Suprapubic skin (tissue), 4 donors: ENCODE data around the gene NCF4. TPM values are rescaled to one million over a fixed set of nuclear protein-coding genes. Genes with fewer than 3 reads are reported as not detected.

Source experiments
- DNase-seq, 2 donors: peaks; one replicate each; pipeline ENCODE4 v3.0.0-alpha.2; 2019; ENCODE audit warnings: low spot score in 2 of 2
- H3K27ac ChIP-seq: fragments of 200-600 bp; sonication (generic); one replicate; pipeline ENCODE4 v1.5.1; 2019
- H3K27me3 ChIP-seq: fragments of 200-600 bp; sonication (generic); one replicate; pipeline ENCODE4 v1.5.1; 2019
- H3K36me3 ChIP-seq: fragments of 200-600 bp; sonication (generic); one replicate; pipeline ENCODE4 v1.5.1; 2019
- H3K4me1 ChIP-seq: fragments of 200-600 bp; sonication (generic); one replicate; pipeline ENCODE4 v1.5.1; 2019
- H3K4me3 ChIP-seq: fragments of 200-600 bp; sonication (generic); one replicate; pipeline ENCODE4 v1.5.1; 2019; ENCODE audit warnings: mild to moderate bottlenecking
- H3K9me3 ChIP-seq: fragments of 200-600 bp; sonication (generic); one replicate; pipeline ENCODE4 v1.5.1; 2019
- CTCF ChIP-seq, 2 donors: fragments of 200-600 bp in 1 of 2; fragments of 450-650 bp in 1 of 2; sonication (generic) in 1 of 2; IDR thresholded peaks; one replicate each; pipeline ENCODE4 v1.5.1; 2016 to 2019; ENCODE audit warnings: antibody characterized with exemption in 2 of 2, mild to moderate bottlenecking in 1 of 2, moderate library complexity in 1 of 2
- EP300 ChIP-seq: sonication (generic); formaldehyde crosslinking; IDR thresholded peaks from one replicate; pipeline ENCODE4 v1.6.1; 2017; ENCODE audit warnings: antibody characterized with exemption
- POLR2A ChIP-seq, 2 donors: fragments of 450-650 bp; IDR thresholded peaks; one replicate each; pipeline ENCODE4 v1.6.1; 2017; ENCODE audit warnings: antibody characterized with exemption in 2 of 2, mild to moderate bottlenecking in 2 of 2, moderate library complexity in 2 of 2
- POLR2AphosphoS5 ChIP-seq, 3 donors: sonication (generic); formaldehyde crosslinking; IDR thresholded peaks; one replicate each; pipeline ENCODE4 v1.6.1; 2017; ENCODE audit warnings: antibody characterized with exemption in 3 of 3
- WGBS: methylation state at CpG from one replicate; pipeline ENCODE4 v1.1.5; 2018; 5-methylcytosine and 5-hydroxymethylcytosine counted together
- total RNA-seq, 4 donors: library from RNA; depleted of rRNA; stranded (reverse); fragments of >200 nt; gene quantifications; one replicate each; pipeline ENCODE4 v1.1.0, GENCODE V29; 2016

The NCF4 gene
- total RNA-seq, 4 donors from 2014 or later, result 1.1 to 4.5 (median 3.1) TPM

- no peak overlapping the region for H3K27ac ChIP-seq
- H3K4me3 ChIP-seq, result no peak overlapping the region
- H3K27me3 ChIP-seq, result peaks cover 28% of the 10 kb centered on the region
- no peaks in the 10 kb centered on the region for H3K36me3 ChIP-seq
- 84% methylated on average over 9 of the region's 10 CpGs for WGBS
- no peak for DNase-seq
- no peaks in the 10 kb centered on the region for H3K4me1 ChIP-seq
- no peak for TF ChIP-seq POLR2AphosphoS5 (IDR thresholded peaks at IDR 0.05)
- TF ChIP-seq POLR2A (IDR thresholded peaks at IDR 0.05), result no peak
- TF ChIP-seq EP300, result no peak
- no peak for TF ChIP-seq CTCF (IDR thresholded peaks at IDR 0.05)
- no peaks in the 10 kb centered on the region for H3K9me3 ChIP-seq
These were observed 22.4 kb upstream of the NCF4 start for GRCh38 chr22:36838119-36839030.

- no peaks in the 10 kb centered on the region for H3K9me3 ChIP-seq
- H3K36me3 ChIP-seq, result no peaks in the 10 kb centered on the region
These were observed 21.3 kb upstream of the NCF4 start for GRCh38 chr22:36839356-36840073.

GRCh38 chr22:36840106-36840505 is 20.7 kb upstream of the NCF4 start:
- H3K4me1 ChIP-seq, result no peaks in the 10 kb centered on the region
- WGBS, result 67% methylated on average over 8 of the region's 8 CpGs

More at GRCh38 chr22:36839356-36840073, 21.3 kb upstream of the NCF4 start:
- 83% methylated on average over 10 of the region's 10 CpGs for WGBS
- no peak for DNase-seq
- peaks cover 35% of the 10 kb centered on the region for H3K27me3 ChIP-seq
- H3K27ac ChIP-seq, result no peak overlapping the region
- H3K4me3 ChIP-seq, result no peak overlapping the region
- no peaks in the 10 kb centered on the region for H3K4me1 ChIP-seq
- no peak for TF ChIP-seq EP300
- TF ChIP-seq POLR2AphosphoS5 (IDR thresholded peaks at IDR 0.05), result no peak
- TF ChIP-seq POLR2A (IDR thresholded peaks at IDR 0.05), result no peak
- TF ChIP-seq CTCF (IDR thresholded peaks at IDR 0.05), result no peak

GRCh38 chr22:36846271-36846670 is 14.5 kb upstream of the NCF4 start:
- no peaks in the 10 kb centered on the region for H3K36me3 ChIP-seq
- H3K9me3 ChIP-seq, result no peaks in the 10 kb centered on the region
- TF ChIP-seq CTCF (IDR thresholded peaks at IDR 0.05), result no peak
- no peak for TF ChIP-seq POLR2AphosphoS5 (IDR thresholded peaks at IDR 0.05)
- TF ChIP-seq POLR2A (IDR thresholded peaks at IDR 0.05), result no peak
- no peak for TF ChIP-seq EP300
- H3K4me1 ChIP-seq, result no peaks in the 10 kb centered on the region
- H3K4me3 ChIP-seq, result no peak overlapping the region
- H3K27me3 ChIP-seq, result peaks cover 40% of the 10 kb centered on the region
- WGBS, result 83% methylated on average over 5 of the region's 5 CpGs
- H3K27ac ChIP-seq, result no peak overlapping the region
- DNase-seq, result no peak

More at GRCh38 chr22:36840106-36840505, 20.7 kb upstream of the NCF4 start:
- peaks cover 37% of the 10 kb centered on the region for H3K27me3 ChIP-seq
- H3K36me3 ChIP-seq, result no peaks in the 10 kb centered on the region
- no peaks in the 10 kb centered on the region for H3K9me3 ChIP-seq
- DNase-seq, result no peak
- no peak overlapping the region for H3K27ac ChIP-seq
- no peak overlapping the region for H3K4me3 ChIP-seq
- no peak for TF ChIP-seq POLR2A (IDR thresholded peaks at IDR 0.05)
- no peak for TF ChIP-seq CTCF (IDR thresholded peaks at IDR 0.05)
- TF ChIP-seq EP300, result no peak
- TF ChIP-seq POLR2AphosphoS5 (IDR thresholded peaks at IDR 0.05), result no peak

GRCh38 chr22:36846949-36847348 is 13.9 kb upstream of the NCF4 start:
- WGBS, result 39% methylated on average over 6 of the region's 6 CpGs
- Histone ChIP-seq H3K36me3 (no peaks in the 10 kb centered on the region), H3K27me3 (peaks cover 40% of the 10 kb centered on the region), H3K4me3 (no peak overlapping the region), H3K27ac (no peak overlapping the region), H3K4me1 (no peaks in the 10 kb centered on the region), H3K9me3 (no peaks in the 10 kb centered on the region)
- TF ChIP-seq POLR2A (IDR thresholded peaks at IDR 0.05) (no peak), EP300 (no peak), CTCF (IDR thresholded peaks at IDR 0.05) (no peak), POLR2AphosphoS5 (IDR thresholded peaks at IDR 0.05) (no peak)
- no peak for DNase-seq
